Activated CD4-positive, CD25-positive, alpha-beta regulatory T cell treated with anti-CD3 and anti-CD28 coated beads, Interleukin-2, amount 50 U/mL, for 24 hours (primary cell): Measurements from ENCODE around the gene PTS.
A peak's percentile ranks its signal among the peaks of the same experiment; 100 is the strongest.

Source experiments
- ATAC-seq, 2 donors: fragments of 150-1000 bp; cut with Tn5 transposase; one replicate each; pipeline ENCODE4 v1.10.0; 2021; ENCODE audit warnings: mild to moderate bottlenecking in 1 of 2, moderate library complexity in 1 of 2

Gene PTS

GRCh38 chr11:112222303-112222702, 3.9 kb upstream of the PTS start:
- ATAC-seq, result no peak

- no peak for ATAC-seq
Observed at GRCh38 chr11:112223121-112223520, 3.1 kb upstream of the PTS start.

DNA sequence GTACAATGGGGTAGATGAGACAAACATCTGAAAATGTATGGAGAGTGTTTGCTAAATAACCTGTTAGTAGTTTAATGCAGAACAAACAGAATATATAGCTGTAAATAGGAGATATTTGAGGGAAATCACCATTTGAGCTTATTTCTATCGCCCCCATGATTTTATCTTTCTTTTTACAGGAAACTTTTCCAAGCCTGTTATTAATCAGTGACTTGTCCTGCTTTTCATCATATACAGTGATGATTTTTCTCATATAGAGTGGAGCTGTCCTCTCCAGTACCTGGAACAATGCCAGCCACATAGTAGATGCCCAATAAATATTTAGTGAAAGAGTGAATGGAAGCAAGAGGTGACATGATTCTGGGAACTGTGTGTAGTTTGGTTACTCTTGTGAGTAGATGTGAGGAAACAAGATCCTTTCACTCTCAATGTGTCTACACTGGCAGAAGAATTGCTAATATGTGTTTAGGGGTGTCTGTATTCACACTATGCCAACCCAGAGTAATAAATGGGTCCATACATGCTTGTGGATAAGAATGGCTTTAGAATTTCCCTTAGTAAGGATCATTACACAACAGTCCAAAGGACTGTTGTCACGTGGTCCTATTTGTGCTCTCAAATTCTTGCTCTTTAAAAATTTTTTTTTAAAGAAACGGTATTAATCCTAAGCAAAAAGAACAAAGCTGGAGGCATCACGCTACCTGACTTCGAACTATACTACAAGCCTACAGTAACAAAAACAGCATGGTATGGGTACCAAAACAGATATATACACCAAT, 2.3 kb upstream of the PTS start:
- no peak for ATAC-seq

DNA sequence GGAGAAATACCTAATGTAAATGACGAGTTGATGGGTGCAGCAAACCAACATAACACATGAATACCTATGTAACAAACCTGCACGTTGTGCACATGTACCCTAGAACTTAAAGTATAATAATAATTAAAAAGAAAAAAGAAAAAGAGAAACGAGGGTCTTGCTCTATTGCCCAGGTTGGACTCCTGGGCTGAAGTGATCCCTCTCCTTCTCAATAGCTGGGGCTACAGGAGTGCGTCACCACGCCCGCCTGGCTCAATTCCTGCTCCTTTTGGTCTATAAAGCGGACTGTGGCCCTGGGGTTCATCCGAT, 521 bp upstream of the PTS start:
- ATAC-seq, result no peak

- peak; percentile 70 to 71 for ATAC-seq
Observed at GRCh38 chr11:112226831-112227401, 688 bp downstream of the PTS start.

DNA sequence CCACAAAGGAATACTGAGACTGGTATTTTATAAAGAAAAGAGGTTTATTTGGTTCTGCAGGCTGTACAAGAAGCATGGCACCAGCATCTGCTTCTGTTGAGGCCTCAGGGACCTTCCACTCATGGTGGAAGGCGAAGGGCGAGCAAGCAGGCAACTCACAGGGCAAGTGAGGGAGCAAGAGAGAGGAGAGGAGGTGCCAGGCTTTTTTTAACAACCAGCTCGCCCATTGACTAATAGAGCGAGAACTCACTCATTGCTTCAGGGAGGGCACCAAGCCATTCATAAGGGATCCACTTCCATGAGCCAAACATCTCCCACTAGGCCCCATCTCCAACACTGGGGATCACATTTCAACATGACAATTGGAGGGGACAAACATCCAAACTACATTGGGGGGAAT, 1.2 kb downstream of the PTS start:
- no peak for ATAC-seq

DNA sequence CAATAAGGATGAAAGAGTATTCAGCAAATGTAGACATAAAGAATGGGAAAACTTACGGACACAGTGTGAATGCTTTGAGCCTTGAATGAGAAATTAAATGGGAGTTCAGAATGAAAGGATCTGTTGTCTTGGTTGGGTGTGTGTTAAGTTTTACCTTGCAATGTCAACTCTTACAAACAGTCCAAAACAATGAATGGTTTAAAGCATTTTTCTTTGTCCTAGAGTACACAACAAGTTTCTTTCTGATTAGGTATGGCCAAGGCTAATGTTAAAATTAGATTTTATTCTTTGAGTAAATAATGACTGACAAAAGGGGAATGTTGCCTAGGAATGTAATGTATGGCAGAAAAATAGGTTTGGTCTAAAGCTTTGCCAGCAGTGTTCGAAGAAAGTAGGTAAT, 2.5 kb downstream of the PTS start:
- no peak for ATAC-seq

DNA sequence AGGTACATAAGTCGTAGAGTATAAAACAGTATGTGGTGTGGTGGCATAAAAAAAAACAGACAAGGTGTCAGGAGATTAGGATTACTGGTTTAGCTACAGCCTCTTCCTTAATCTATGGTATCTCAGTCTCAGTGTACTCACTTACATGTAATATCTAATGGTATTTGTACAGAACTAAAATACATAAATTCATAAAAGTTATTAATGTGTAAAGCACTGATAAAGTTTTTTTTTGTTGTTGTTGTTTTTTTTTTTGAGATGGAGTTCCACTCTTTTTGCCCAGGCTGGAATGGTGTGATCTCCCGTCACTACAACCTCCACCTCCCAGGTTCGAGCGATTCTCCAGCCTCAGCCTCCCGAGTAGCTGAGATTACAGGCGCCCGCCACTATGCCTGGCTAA, 2.9 kb downstream of the PTS start:
- no peak for ATAC-seq

DNA sequence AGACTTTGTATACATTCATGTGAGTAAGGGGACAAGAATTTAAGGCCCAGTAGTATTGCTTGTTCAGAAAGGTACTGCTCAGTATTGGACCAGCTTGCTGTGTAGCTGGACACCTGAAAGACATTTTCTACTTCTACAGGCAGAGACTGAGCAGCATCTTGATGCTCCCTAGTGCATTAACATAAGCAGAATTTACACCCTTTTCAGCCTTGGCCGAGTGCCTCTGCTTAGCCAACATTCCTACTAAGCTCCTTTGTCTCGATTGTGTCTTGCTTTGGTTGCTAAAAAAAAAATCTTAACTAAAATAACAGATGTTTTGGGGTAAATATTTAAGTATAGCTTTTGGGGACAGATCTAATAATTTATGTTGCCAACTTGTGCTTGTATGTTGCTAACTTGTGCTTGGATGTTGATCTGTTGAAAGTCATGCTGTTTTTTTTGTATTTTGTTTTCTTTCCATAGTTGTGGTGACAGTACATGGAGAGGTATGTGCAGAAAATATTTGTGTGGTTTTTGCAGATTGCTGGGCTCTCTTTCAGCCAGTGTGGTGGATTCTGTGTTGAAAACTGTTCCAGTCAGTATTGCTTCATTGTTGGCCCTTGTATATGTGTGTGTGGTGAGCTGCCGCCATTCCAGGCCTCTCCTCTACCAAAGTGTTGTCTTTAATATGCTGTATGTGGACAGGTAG, 3.7 kb downstream of the PTS start:
- no peak for ATAC-seq

DNA sequence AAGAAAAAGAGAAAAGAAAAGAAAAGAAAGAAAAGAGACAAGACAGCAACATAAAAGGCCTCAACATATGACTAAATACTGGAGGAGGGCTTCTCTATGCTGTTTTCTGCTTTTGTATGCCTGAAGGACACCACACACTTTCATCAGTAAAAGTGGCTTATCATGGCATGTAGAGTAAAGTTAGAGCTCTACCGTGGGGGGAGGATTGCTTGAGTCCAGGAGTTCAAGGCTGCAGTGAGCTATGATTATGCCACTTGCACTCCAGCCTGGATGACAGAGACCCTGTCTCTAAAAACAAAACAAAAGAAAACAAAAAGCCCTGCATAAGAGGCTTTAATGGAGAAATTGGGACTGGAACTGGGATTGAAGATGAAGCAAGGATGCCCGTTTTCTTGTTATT, 5.7 kb downstream of the PTS start:
- no peak for ATAC-seq

DNA sequence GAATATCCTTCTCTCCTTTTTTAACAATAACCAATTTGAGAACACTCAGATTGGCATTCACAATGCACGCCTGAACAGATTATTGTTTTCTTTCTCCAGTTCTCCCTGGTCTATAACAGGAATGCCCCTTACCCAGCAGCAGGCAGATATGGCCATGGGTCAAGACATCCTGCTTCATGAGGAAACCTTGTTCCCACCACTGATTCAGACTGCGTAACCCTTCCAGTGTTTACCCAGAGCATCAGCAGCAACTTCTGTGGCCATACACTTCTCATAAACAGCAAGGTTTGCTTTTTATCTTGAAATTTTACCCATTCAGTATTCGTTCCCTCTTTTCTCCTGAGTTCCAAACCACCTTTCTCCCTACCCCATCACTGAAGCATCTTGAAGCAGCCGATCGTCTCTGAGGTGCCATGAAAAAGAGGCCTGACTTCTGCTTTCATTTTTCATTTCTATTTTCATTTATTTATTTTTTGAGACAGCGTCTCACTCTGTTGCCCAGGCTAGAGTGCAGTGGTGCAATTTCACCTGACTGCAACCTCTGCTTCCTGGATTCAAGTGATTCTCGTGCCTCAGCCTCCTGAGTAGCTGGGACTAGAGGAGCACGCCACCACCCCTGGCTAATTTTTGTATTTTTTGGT, 9.6 kb downstream of the PTS start:
- no peak for ATAC-seq

- no peak for ATAC-seq
Observed at GRCh38 chr11:112237451-112237850, 11.2 kb downstream of the PTS start.

- no peak for ATAC-seq
Observed at GRCh38 chr11:112238041-112238440, 11.8 kb downstream of the PTS start.

DNA sequence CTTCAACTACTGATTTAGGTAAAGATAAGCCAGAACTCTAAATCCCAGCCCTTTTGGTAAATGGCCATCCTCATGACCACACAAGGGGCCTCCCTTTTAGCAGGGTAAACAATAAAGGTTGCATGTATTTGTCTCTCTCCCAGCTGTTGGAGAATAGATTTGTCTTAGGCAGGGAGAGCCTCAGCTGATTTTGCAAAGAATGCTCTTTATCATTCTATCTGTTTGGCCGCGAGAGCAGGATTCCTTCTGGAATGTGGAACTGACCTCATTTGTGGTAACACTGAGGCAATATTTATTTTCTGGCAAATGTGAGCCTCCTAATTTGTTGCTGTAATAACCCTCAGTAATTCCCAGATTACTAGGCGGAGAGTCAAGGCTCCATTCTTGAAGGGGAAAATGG, 15.3 kb downstream of the PTS start:
- no peak for ATAC-seq

DNA sequence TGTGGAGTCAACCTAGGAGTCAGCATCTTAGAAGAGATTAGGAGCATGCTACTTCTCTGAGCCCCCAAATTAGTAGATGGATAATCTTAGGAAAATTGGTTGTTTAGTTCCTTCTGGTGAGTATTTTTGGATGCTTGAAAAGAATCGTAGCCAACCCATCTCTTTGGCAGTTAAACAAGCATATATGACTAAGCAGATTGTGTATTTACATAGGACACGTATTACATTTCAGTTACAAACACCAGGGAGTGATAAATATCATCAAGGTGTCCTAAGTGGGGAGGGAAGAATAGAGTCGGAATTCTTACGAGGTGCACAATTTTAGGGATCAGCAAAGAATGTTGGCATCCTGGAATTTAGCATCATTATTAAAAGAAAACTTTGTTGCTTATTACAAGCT, 21.0 kb downstream of the PTS start:
- ATAC-seq, result no peak

DNA sequence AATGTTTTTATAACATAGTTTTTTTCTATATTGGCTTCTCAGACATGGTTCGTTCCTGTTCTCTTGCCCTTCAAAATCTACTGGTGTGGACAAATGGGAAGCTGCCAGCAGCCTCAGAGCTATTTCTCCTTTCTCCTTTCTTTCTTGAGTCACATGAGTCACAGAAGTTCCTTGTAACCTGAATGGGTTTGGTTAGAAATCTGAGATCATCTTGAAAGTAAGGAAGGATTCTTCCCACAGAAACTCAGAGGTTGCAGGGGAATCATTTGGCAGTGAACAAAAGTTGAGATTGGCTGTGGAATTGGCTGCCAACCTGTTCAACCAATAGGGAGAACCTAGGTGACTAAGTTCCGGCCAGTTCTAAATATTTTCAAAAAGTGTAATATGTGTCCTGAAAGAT, 22.0 kb downstream of the PTS start:
- no peak for ATAC-seq

- ATAC-seq, result no peak
Observed at GRCh38 chr11:112249871-112250610, 23.8 kb downstream of the PTS start.

DNA sequence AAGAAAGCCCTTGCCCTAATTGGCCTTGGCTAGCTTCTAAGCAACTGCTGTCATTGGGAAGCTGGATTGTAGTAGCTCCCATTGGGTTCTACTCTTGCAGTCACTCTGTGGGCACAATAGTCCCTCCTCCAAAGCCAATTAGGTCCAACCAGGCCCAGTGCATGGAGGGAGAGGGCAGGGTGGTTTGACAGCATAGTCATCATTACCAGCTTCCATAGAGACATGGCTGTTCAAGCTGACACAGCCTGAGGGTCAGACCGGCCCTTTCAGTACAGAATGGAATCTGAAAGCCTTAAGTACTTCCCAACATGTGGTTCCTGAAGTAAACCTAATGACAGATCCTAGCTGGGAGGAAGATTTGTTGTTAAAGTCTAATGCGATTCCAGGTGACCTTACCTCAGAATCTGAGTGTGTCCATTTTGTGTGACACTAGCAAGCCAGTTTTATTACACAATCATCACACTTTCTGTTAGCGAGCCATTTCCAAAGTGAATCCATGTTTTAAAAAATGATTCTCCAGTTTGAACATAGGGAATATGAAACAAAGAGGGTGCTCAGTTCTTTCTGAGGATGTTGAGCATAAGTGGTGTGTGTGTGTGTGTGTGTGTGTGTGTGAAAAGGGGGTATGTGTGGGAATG, 27.5 kb downstream of the PTS start:
- ATAC-seq, result no peak

DNA sequence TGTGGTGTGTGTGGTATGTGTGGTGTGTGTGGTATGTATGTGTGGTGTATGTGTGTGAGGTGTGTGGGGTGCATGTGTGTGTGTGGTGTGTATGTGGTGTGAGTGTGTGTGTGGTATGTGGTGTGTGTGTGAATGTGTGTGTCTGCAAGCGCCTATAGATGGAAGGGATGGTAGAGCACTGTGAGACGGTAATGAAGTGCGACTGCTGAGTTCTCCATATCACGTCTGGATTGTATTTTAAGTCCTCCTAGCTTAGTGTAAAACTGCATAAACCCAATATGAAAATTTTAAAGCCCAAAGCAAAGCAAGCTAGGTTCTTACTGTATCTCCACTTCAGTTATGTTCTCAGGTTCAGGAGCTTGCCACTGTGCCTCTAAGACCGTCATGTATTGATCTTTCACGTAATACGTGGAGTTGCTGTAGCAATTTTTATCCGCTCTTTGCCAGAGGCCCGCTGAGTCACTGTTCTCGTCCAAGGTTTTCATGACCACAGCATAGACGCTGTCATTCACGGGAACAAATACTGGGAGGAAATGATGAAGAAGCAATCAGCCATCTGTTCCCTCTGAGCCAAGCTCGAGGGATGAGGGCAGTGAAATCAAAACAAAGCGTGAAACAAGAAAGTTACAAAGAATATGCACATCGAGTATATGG, 29.0 kb downstream of the PTS start:
- no peak for ATAC-seq

DNA sequence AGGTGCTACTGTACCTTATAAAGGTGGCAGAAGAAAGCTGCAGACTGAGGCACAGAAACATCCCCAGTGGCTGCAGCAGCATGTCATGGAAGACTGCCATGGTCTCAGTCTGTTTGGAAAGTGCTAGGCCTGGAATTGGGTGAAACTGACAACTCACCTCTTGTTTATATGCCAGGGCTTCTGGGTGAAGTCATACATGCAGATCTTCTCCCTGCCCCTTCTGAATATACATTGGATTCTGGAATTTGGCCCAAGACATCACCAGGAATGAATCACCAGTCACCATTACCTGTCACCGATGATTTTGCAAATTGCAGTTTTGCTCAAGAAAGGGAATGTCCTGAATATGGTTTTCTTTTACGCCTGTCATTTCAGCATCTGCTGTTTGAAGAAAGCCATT, 34.3 kb downstream of the PTS start, which contains the start of gene PLET1:
PLET1 (minus strand) TSS at position 371 of the 400 bp plus-strand sequence; CDS start at position 100, 271 bp downstream.
- ATAC-seq, result no peak

GRCh38 chr11:112265659-112266409, 39.6 kb downstream of the PTS start:
- no peak for ATAC-seq
